K562 (cell line): ENCODE results near the gene FAM53B. TPM values are rescaled to one million over a fixed set of nuclear protein-coding genes. Genes with fewer than 3 reads are reported as not detected.

ENCODE experiments used
- CTCF ChIP-seq, 3 experiments: IDR thresholded peaks in 2 of 3; conservative IDR thresholded peaks in 1 of 3; 2 replicates each; pipeline ENCODE4 v1.5.1; 2011 to 2012; ENCODE audit warnings: low read length in 3 of 3, mild to moderate bottlenecking in 3 of 3, control low read depth in 2 of 3, improper control_type of control experiment in 1 of 3, inconsistent platforms in 1 of 3, low read depth in 1 of 3, mixed read lengths in 1 of 3, moderate library complexity in 1 of 3; ENCODE audit not compliant: insufficient read depth in 2 of 3
- EWSR1 ChIP-seq: fragments of 450-650 bp; IDR thresholded peaks from 2 replicates; pipeline ENCODE4 v1.6.1; 2018; ENCODE audit warnings: borderline replicate concordance, mild to moderate bottlenecking, low read depth, moderate library complexity; ENCODE audit not compliant: partially characterized antibody
- FOXK2 ChIP-seq, 2 experiments: fragments of 450-650 bp; IDR thresholded peaks in 1 of 2; conservative IDR thresholded peaks in 1 of 2; 2 replicates each; pipeline ENCODE4 v1.6.1; 2016; ENCODE audit warnings: low read depth in 2 of 2, mild to moderate bottlenecking in 1 of 2
- JUND ChIP-seq, 2 experiments: IDR thresholded peaks; 2 replicates in 1 of 2; 3 replicates in 1 of 2; pipeline ENCODE4 v1.6.1; 2011; ENCODE audit warnings: borderline replicate concordance in 2 of 2, low read depth in 2 of 2, low read length in 2 of 2, improper control_type of control experiment in 1 of 2, missing biosample characterization in 1 of 2, missing genetic modification characterization in 1 of 2, missing genetic modification reagents in 1 of 2
- KLF16 ChIP-seq: IDR thresholded peaks from 2 replicates; pipeline ENCODE4 v1.6.1; 2016; ENCODE audit warnings: antibody characterized with exemption
- MNT ChIP-seq, 2 experiments: fragments of 450-650 bp; conservative IDR thresholded peaks; 2 replicates each; pipeline ENCODE4 v1.6.1; 2017; ENCODE audit warnings: mild to moderate bottlenecking in 2 of 2, moderate library complexity in 2 of 2
- NR2C1 ChIP-seq, 2 experiments: fragments of 450-650 bp; IDR thresholded peaks; 2 replicates each; pipeline ENCODE4 v1.6.1; 2017; ENCODE audit warnings: mild to moderate bottlenecking in 2 of 2, antibody characterized with exemption in 1 of 2, inconsistent platforms in 1 of 2, missing compliant biosample characterization in 1 of 2, missing genetic modification characterization in 1 of 2
- NRF1 ChIP-seq, 2 experiments: fragments of 450-650 bp; IDR thresholded peaks in 1 of 2; conservative IDR thresholded peaks in 1 of 2; 2 replicates each; pipeline ENCODE4 v1.6.1; 2014; ENCODE audit warnings: mild to moderate bottlenecking in 2 of 2
- PBX2 ChIP-seq, 2 experiments: IDR thresholded peaks in 1 of 2; conservative IDR thresholded peaks in 1 of 2; 2 replicates each; pipeline ENCODE4 v1.6.1; 2016; ENCODE audit warnings: low read depth in 2 of 2, mild to moderate bottlenecking in 1 of 2, missing compliant biosample characterization in 1 of 2, missing genetic modification characterization in 1 of 2, moderate library complexity in 1 of 2
- SMC3 ChIP-seq: conservative IDR thresholded peaks from 2 replicates; pipeline ENCODE4 v1.6.1; 2011; ENCODE audit warnings: low read depth, low read length, improper control_type of control experiment; ENCODE audit not compliant: insufficient read depth
- STAT5B ChIP-seq: fragments of 250-450 bp; sonication (Bioruptor Pico); IDR thresholded peaks from 2 replicates; pipeline ENCODE4 v1.8.0; 2021; ENCODE audit warnings: mild to moderate bottlenecking, inconsistent platforms
- ZKSCAN1 ChIP-seq: fragments of 150-350 bp; IDR thresholded peaks from 2 replicates; pipeline ENCODE4 v1.6.1; 2016; ENCODE audit warnings: low read depth, low read length
- polyA plus RNA-seq, 8 experiments: library from polyadenylated mRNA; depleted of rRNA in 4 of 8; stranded (reverse) in 5 of 8; unstranded in 3 of 8; fragments of >200 nt; fragmentation: Nextera tagmentation in 2 of 8; fragmentation: Illumina TruSeq in 1 of 8; extraction: Ambion mirVana in 2 of 8; extraction: Trizol in 1 of 8; gene quantifications; 2 replicates each; pipeline versions ENCODE4 v1.2.1 to v1.2.3, GENCODE V29; 2011 to 2014; ENCODE audit warnings: inconsistent platforms in 1 of 8, missing spikeins in 1 of 8
- total RNA-seq, 7 experiments: library from RNA; depleted of rRNA in 6 of 7; stranded (reverse); fragments of >200 nt in 6 of 7; fragmentation: Illumina TruSeq in 2 of 7; extraction: Trizol in 2 of 7; gene quantifications; 2 replicates each; pipeline versions ENCODE4 v1.2.1 to v1.2.3, GENCODE V29; 2011 to 2021; ENCODE audit warnings: low replicate concordance in 1 of 7
- TF ChIP-seq, protein P1 (sequence below): fragments of 450-650 bp; IDR thresholded peaks from 2 replicates; pipeline ENCODE4 v1.6.1; 2016
- TF ChIP-seq, protein P2 (sequence below): sonication (generic); formaldehyde crosslinking; IDR thresholded peaks from 2 replicates; pipeline ENCODE4 v1.8.1; 2023; ENCODE audit warnings: mild to moderate bottlenecking, missing genetic modification reagents, moderate library complexity

Gene FAM53B
- total and polyA plus RNA-seq, 9 of the 15 experiments (the other 6 are each of a cell fraction or from before 2014, with no cell fraction given) = 0.03 to 16.5 (median 5.0) TPM

DNA sequence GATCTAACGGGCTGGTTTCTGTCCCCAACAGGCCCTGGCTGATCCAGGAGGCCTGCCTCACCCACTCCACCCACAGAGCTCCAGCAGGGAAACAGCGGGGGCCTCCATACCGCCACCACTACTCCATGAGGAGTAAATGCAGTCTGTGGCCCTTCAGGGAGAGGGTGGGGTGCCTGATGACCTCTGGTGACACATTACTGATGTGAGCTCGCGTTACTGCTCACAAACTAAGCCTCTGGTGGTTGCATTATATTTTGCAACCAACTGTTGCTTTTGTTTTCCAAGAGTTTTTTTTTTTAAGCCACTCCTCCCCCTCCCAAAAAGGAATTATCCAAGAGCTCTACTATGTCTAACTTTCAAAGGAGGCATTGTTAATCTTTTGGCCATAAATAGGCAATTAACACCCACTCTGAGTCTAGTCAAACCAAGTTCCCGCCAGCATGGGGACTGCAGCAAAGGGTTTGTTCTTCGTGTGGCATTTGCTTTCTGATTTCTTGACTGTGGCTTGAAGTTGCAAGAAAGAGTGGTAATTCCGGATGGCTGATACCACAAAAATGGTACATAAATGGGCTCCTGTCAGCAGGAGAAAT, 72.6 kb downstream of the FAM53B start (continued):
- TF ChIP-seq JUND (IDR thresholded peaks at IDR 0.05; ENCODE audit: borderline replicate concordance, low read depth, low read length) (peak; percentile 59; the same call in 1 of the 2 replicates), JUND (tag; IDR thresholded peaks at IDR 0.05; ENCODE audit: borderline replicate concordance, low read depth, low read length) (no peak; the same call in 2 of the 3 replicates), EWSR1 (no peak), CTCF (IDR thresholded peaks at IDR 0.05 in 2 of 3, conservative IDR thresholded peaks at IDR 0.05 in 1 of 3; ENCODE audit: insufficient read depth in 2 of 3, low read depth in 1 of 3, low read length in 3 of 3) (peak; percentile 77 to 87 (median 82)), PBX2 (CRISPR knock-in tag; IDR thresholded peaks at IDR 0.05; ENCODE audit: low read depth) (no peak), PBX2 (tag; conservative IDR thresholded peaks at IDR 0.05; ENCODE audit: low read depth) (peak; percentile 61), ZKSCAN1 (no peak), FOXK2 (conservative IDR thresholded peaks at IDR 0.05 in 1 of 2, IDR thresholded peaks at IDR 0.05 in 1 of 2; ENCODE audit: low read depth in 2 of 2) (0 out of 4 replicates have a peak, but pooled peaks of 1 of the 2 experiments have one; percentile 27), SMC3 (0 out of 2 replicates have a peak, but pooled peaks have one; percentile 27), STAT5B (CRISPR knock-in tag) (no peak), KLF16 (no peak), NRF1 (conservative IDR thresholded peaks at IDR 0.05 in 1 of 2, IDR thresholded peaks at IDR 0.05 in 1 of 2) (0 out of 4 replicates have a peak, but pooled peaks of 1 of the 2 experiments have one; percentile 9), MNT (conservative IDR thresholded peaks at IDR 0.05) (peak in 1 of 2 experiments; percentile 34; a peak in 1 of 4 replicates), NR2C1 (IDR thresholded peaks at IDR 0.05) (peak; percentile 49; the same call in 1 of the 2 replicates), NR2C1 (tag; IDR thresholded peaks at IDR 0.05) (peak; percentile 66; the same call in 1 of the 2 replicates)
- TF ChIP-seq, protein P1, sequence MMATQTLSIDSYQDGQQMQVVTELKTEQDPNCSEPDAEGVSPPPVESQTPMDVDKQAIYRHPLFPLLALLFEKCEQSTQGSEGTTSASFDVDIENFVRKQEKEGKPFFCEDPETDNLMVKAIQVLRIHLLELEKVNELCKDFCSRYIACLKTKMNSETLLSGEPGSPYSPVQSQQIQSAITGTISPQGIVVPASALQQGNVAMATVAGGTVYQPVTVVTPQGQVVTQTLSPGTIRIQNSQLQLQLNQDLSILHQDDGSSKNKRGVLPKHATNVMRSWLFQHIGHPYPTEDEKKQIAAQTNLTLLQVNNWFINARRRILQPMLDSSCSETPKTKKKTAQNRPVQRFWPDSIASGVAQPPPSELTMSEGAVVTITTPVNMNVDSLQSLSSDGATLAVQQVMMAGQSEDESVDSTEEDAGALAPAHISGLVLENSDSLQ = peak; percentile 87
- TF ChIP-seq, protein P2, sequence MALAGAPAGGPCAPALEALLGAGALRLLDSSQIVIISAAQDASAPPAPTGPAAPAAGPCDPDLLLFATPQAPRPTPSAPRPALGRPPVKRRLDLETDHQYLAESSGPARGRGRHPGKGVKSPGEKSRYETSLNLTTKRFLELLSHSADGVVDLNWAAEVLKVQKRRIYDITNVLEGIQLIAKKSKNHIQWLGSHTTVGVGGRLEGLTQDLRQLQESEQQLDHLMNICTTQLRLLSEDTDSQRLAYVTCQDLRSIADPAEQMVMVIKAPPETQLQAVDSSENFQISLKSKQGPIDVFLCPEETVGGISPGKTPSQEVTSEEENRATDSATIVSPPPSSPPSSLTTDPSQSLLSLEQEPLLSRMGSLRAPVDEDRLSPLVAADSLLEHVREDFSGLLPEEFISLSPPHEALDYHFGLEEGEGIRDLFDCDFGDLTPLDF (CRISPR knock-in tag) = no peak
